Measurements from ENCODE around the gene RECQL5.

DNA sequence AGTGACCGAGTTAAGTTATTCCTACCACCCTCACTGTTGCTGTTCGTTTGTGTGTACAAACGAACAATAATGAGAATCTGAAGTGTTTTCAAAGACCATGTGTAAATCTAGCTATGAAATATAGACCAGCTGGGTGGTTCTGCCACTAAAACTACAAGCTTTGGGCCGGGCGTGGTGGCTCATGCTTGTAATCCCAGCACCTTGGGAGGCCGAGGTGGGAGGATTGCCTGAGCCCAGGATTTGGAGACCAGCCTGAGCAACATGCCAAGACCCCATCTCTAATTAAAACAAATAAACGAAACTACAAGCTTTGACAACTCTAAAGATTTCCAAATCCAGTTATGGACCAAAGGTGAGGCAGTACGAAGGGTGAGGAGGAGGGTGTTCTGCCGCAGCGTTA lies 973 bp downstream of the RECQL5 start:
- TF ChIP-seq, protein P1, sequence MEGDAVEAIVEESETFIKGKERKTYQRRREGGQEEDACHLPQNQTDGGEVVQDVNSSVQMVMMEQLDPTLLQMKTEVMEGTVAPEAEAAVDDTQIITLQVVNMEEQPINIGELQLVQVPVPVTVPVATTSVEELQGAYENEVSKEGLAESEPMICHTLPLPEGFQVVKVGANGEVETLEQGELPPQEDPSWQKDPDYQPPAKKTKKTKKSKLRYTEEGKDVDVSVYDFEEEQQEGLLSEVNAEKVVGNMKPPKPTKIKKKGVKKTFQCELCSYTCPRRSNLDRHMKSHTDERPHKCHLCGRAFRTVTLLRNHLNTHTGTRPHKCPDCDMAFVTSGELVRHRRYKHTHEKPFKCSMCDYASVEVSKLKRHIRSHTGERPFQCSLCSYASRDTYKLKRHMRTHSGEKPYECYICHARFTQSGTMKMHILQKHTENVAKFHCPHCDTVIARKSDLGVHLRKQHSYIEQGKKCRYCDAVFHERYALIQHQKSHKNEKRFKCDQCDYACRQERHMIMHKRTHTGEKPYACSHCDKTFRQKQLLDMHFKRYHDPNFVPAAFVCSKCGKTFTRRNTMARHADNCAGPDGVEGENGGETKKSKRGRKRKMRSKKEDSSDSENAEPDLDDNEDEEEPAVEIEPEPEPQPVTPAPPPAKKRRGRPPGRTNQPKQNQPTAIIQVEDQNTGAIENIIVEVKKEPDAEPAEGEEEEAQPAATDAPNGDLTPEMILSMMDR (IDR thresholded peaks at IDR 0.05): no peak
- TF ChIP-seq, protein P2, sequence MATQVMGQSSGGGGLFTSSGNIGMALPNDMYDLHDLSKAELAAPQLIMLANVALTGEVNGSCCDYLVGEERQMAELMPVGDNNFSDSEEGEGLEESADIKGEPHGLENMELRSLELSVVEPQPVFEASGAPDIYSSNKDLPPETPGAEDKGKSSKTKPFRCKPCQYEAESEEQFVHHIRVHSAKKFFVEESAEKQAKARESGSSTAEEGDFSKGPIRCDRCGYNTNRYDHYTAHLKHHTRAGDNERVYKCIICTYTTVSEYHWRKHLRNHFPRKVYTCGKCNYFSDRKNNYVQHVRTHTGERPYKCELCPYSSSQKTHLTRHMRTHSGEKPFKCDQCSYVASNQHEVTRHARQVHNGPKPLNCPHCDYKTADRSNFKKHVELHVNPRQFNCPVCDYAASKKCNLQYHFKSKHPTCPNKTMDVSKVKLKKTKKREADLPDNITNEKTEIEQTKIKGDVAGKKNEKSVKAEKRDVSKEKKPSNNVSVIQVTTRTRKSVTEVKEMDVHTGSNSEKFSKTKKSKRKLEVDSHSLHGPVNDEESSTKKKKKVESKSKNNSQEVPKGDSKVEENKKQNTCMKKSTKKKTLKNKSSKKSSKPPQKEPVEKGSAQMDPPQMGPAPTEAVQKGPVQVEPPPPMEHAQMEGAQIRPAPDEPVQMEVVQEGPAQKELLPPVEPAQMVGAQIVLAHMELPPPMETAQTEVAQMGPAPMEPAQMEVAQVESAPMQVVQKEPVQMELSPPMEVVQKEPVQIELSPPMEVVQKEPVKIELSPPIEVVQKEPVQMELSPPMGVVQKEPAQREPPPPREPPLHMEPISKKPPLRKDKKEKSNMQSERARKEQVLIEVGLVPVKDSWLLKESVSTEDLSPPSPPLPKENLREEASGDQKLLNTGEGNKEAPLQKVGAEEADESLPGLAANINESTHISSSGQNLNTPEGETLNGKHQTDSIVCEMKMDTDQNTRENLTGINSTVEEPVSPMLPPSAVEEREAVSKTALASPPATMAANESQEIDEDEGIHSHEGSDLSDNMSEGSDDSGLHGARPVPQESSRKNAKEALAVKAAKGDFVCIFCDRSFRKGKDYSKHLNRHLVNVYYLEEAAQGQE (IDR thresholded peaks at IDR 0.05; ENCODE audit: insufficient read depth in 1 of 2, low read depth in 2 of 2, low read length in 1 of 2): no peak
- TF ChIP-seq SIN3A (IDR thresholded peaks at IDR 0.05; ENCODE audit: borderline replicate concordance, insufficient read depth, low read depth, low read length): no peak
